ENCODE data around the gene CHML. TPM values are rescaled to one million over a fixed set of nuclear protein-coding genes. Genes with fewer than 3 reads are reported as not detected.

CHML gene
- total and polyA plus RNA-seq, 12 donors = 0.30 to 10.0 (median 3.0) TPM

GRCh38 chr1:241641773-241642592 lies 1.8 kb upstream of the CHML start:
- Histone ChIP-seq H3K4me3 (no peak overlapping the region), H3K4me1 (replicated peaks in 1 of 2) (peaks cover 15 to 19% of the 10 kb centered on the region in 2 donors), H3K27ac (no peak overlapping the region), H3K9me3 (replicated peaks in 1 of 3) (no peaks in the 10 kb centered on the region), H3K36me3 (replicated peaks in 1 of 2) (no peaks in the 10 kb centered on the region), H3K27me3 (no peaks in the 10 kb centered on the region)
- DNase-seq = no peak
- intact Hi-C loops (cut with DNase I) = no loop called here
- WGBS, 4 donors = 74 to 79% (median 78%) methylated on average over 12 of the region's 12 CpGs
- no peak for TF ChIP-seq CTCF (IDR thresholded peaks at IDR 0.05)

- H3K36me3 ChIP-seq (replicated peaks in 1 of 2) = no peaks in the 10 kb centered on the region
- TF ChIP-seq CTCF (IDR thresholded peaks at IDR 0.05) (no peak), POLR2A (IDR thresholded peaks at IDR 0.05) (no peak)
- 90 to 97% (median 92%) methylated on average over 9 of the region's 9 CpGs for WGBS, 4 donors
- no peaks in the 10 kb centered on the region for H3K9me3 ChIP-seq (replicated peaks in 1 of 3)
- H3K27ac ChIP-seq = peak overlapping the region in 4 of 5 donors; percentile 32 to 89 (median 68)
- DNase-seq = no peak
- intact Hi-C loops (cut with DNase I) = no loop called here
- no peaks in the 10 kb centered on the region for H3K27me3 ChIP-seq
- peak overlapping the region in 1 of 4 donors; percentile 97 for H3K4me3 ChIP-seq
- H3K4me1 ChIP-seq (replicated peaks in 1 of 2) = peaks cover 15 to 19% of the 10 kb centered on the region in 2 donors
Observed at GRCh38 chr1:241640867-241641622, 876 bp upstream of the CHML start.

- TF ChIP-seq CTCF (IDR thresholded peaks at IDR 0.05) (peak in 1 of 6 experiments; percentile 33), POLR2A (IDR thresholded peaks at IDR 0.05) (no peak)
- H3K4me1 ChIP-seq (replicated peaks in 1 of 2) = peaks cover 11 to 15% of the 10 kb centered on the region in 2 donors
- no peaks in the 10 kb centered on the region for H3K9me3 ChIP-seq (replicated peaks in 1 of 3)
- peak overlapping the region in 4 of 5 donors; percentile 65 to 89 (median 76) for H3K27ac ChIP-seq
- intact Hi-C loops (cut with DNase I) = no loop called here
- peak in 5 of 7 donors; percentile 36 to 63 (median 44) for DNase-seq
- H3K36me3 ChIP-seq (replicated peaks in 1 of 2) = no peaks in the 10 kb centered on the region
- H3K4me3 ChIP-seq = peak overlapping the region; percentile 29 to 97 (median 71)
- H3K27me3 ChIP-seq = no peaks in the 10 kb centered on the region
- WGBS, 4 donors = 0 to 1% (median 0%) methylated on average over 15 to 42 of the region's 42 CpGs
Observed at GRCh38 chr1:241639623-241640148, 483 bp downstream of the CHML start.
